ENCODE results near the gene ZNRD2.

ZNRD2 gene

GRCh38 chr11:65565624-65566453 is 4.4 kb upstream of the ZNRD2 start:
- TF ChIP-seq CTCF (IDR thresholded peaks at IDR 0.05; ENCODE audit: insufficient read depth, low read length, poor library complexity, severe bottlenecking) (no peak), EZH2phosphoT487 (conservative IDR thresholded peaks at IDR 0.05; ENCODE audit: low read length) (no peak)
- no peaks in the 10 kb centered on the region for H3F3A ChIP-seq (ENCODE audit: insufficient read depth)
- no peak overlapping the region for H3K4me2 ChIP-seq (ENCODE audit: low read depth, low read length, poor library complexity, severe bottlenecking)

GRCh38 chr11:65569164-65569972 is 909 bp upstream of the ZNRD2 start:
- Histone ChIP-seq H3K27ac (ENCODE audit: low read depth, low read length) (peak overlapping the region; percentile 86), H3K27me3 (ENCODE audit: low read length) (no peaks in the 10 kb centered on the region), H4K20me1 (ENCODE audit: low read depth, low read length) (no peaks in the 10 kb centered on the region), H3F3A (ENCODE audit: insufficient read depth) (no peaks in the 10 kb centered on the region), H3K9ac (ENCODE audit: low read length) (peak overlapping the region; percentile 84), H3K9me2 (replicated peaks; ENCODE audit: insufficient read depth, low read length) (no peaks in the 10 kb centered on the region), H3K4me2 (ENCODE audit: low read depth, low read length, poor library complexity, severe bottlenecking) (peak overlapping the region; percentile 89), H3K9me3 (ENCODE audit: insufficient read depth, low read length) (no peaks in the 10 kb centered on the region), H3K4me3 (ENCODE audit: insufficient read depth, low read length, poor library complexity, severe bottlenecking) (peak overlapping the region; percentile 95), H3K79me2 (ENCODE audit: insufficient read depth, low read length) (peaks cover 20% of the 10 kb centered on the region; the same call in 1 of the 2 replicates), H3K36me3 (ENCODE audit: low read length) (no peaks in the 10 kb centered on the region), H2AFZ (ENCODE audit: low read depth, low read length, severe bottlenecking) (peak overlapping the region; percentile 90)
- TF ChIP-seq CTCF (IDR thresholded peaks at IDR 0.05; ENCODE audit: insufficient read depth, low read length, poor library complexity, severe bottlenecking) (no peak), EZH2phosphoT487 (conservative IDR thresholded peaks at IDR 0.05; ENCODE audit: low read length) (no peak)

More at GRCh38 chr11:65565624-65566453, 4.4 kb upstream of the ZNRD2 start:
- Histone ChIP-seq H3K9me3 (ENCODE audit: insufficient read depth, low read length) (no peaks in the 10 kb centered on the region), H3K27ac (ENCODE audit: low read depth, low read length) (no peak overlapping the region), H3K36me3 (ENCODE audit: low read length) (no peaks in the 10 kb centered on the region), H3K9me2 (replicated peaks; ENCODE audit: insufficient read depth, low read length) (no peaks in the 10 kb centered on the region), H3K9ac (ENCODE audit: low read length) (no peak overlapping the region), H3K79me2 (ENCODE audit: insufficient read depth, low read length) (peaks cover 18% of the 10 kb centered on the region; the same call in 1 of the 2 replicates), H3K4me3 (ENCODE audit: insufficient read depth, low read length, poor library complexity, severe bottlenecking) (no peak overlapping the region), H3K27me3 (ENCODE audit: low read length) (no peaks in the 10 kb centered on the region), H4K20me1 (ENCODE audit: low read depth, low read length) (no peaks in the 10 kb centered on the region), H2AFZ (ENCODE audit: low read depth, low read length, severe bottlenecking) (no peak overlapping the region)

GRCh38 chr11:65571420-65571819 is 1.1 kb downstream of the ZNRD2 start:
- Histone ChIP-seq H3F3A (ENCODE audit: insufficient read depth) (peaks cover 11% of the 10 kb centered on the region), H3K9me3 (ENCODE audit: insufficient read depth, low read length) (no peaks in the 10 kb centered on the region), H3K36me3 (ENCODE audit: low read length) (no peaks in the 10 kb centered on the region), H2AFZ (ENCODE audit: low read depth, low read length, severe bottlenecking) (no peak overlapping the region), H3K9me2 (replicated peaks; ENCODE audit: insufficient read depth, low read length) (no peaks in the 10 kb centered on the region), H3K9ac (ENCODE audit: low read length) (peak overlapping the region; percentile 84), H3K27me3 (ENCODE audit: low read length) (no peaks in the 10 kb centered on the region), H3K4me2 (ENCODE audit: low read depth, low read length, poor library complexity, severe bottlenecking) (peak overlapping the region; percentile 97), H3K4me3 (ENCODE audit: insufficient read depth, low read length, poor library complexity, severe bottlenecking) (peak overlapping the region; percentile 95), H3K79me2 (ENCODE audit: insufficient read depth, low read length) (peaks cover 20% of the 10 kb centered on the region; the same call in 1 of the 2 replicates), H3K27ac (ENCODE audit: low read depth, low read length) (no peak overlapping the region), H4K20me1 (ENCODE audit: low read depth, low read length) (no peaks in the 10 kb centered on the region)
- TF ChIP-seq CTCF (IDR thresholded peaks at IDR 0.05; ENCODE audit: insufficient read depth, low read length, poor library complexity, severe bottlenecking) = no peak
